Measurements from ENCODE around the gene CPLANE2. TPM values are rescaled to one million over a fixed set of nuclear protein-coding genes. Genes with fewer than 3 reads are reported as not detected.

Gene CPLANE2
- total RNA-seq, 4 donors from 2014 or later = 6.0 to 17.2 (median 10.4) TPM

GRCh38 chr1:16189921-16190621 is 46.9 kb downstream of the CPLANE2 start:
- WGBS, 2 donors = 44% methylated on average over 7 to 9 of the region's 9 CpGs
- H3K4me3 ChIP-seq (ENCODE audit: low read depth, poor library complexity, severe bottlenecking) = no peak overlapping the region
- TF ChIP-seq POLR2A (IDR thresholded peaks at IDR 0.05) = no peak
- TF ChIP-seq, protein P1, sequence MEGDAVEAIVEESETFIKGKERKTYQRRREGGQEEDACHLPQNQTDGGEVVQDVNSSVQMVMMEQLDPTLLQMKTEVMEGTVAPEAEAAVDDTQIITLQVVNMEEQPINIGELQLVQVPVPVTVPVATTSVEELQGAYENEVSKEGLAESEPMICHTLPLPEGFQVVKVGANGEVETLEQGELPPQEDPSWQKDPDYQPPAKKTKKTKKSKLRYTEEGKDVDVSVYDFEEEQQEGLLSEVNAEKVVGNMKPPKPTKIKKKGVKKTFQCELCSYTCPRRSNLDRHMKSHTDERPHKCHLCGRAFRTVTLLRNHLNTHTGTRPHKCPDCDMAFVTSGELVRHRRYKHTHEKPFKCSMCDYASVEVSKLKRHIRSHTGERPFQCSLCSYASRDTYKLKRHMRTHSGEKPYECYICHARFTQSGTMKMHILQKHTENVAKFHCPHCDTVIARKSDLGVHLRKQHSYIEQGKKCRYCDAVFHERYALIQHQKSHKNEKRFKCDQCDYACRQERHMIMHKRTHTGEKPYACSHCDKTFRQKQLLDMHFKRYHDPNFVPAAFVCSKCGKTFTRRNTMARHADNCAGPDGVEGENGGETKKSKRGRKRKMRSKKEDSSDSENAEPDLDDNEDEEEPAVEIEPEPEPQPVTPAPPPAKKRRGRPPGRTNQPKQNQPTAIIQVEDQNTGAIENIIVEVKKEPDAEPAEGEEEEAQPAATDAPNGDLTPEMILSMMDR (IDR thresholded peaks at IDR 0.05) = no peak
- intact Hi-C loops (cut with DNase I; ENCODE audit: low total_unique reads) = loop anchor here (5.0 kb wide), 1 partner anchor 113 kb away; no protein-coding TSS in a partner anchor
- DNase-seq (ENCODE audit: low spot score in 2 of 2) = no peak

DNA sequence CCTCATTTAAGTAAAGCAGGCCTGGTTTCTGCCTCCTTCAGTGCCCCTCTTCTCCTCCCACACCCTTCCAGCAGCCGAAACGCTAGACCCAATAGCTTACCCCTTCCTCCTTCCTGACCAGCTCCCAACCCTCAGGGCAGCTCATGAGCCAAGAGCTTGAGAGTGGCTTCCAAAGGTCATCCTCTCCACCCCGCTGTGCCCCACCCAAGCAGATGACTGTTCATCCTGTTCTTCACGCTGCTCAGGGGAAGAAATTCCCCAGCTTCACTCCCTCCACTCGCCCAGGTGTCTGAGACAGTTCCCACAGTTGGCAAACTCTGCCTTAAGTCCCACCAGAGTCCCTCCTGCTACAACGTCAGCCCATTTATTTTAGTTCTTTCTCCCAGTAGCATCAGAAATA is 48.0 kb downstream of the CPLANE2 start:
- WGBS, 2 donors = 14 to 15% methylated on average over 6 of the region's 6 CpGs
- DNase-seq (ENCODE audit: low spot score in 2 of 2) = no peak
- TF ChIP-seq, protein P1 (IDR thresholded peaks at IDR 0.05) = no peak
- TF ChIP-seq POLR2A (IDR thresholded peaks at IDR 0.05) = no peak
- intact Hi-C loops (cut with DNase I; ENCODE audit: low total_unique reads) = loop anchor here (5.0 kb wide), 1 partner anchor 112 kb away; no protein-coding TSS in a partner anchor
- H3K4me3 ChIP-seq (ENCODE audit: low read depth, poor library complexity, severe bottlenecking) = no peak overlapping the region

DNA sequence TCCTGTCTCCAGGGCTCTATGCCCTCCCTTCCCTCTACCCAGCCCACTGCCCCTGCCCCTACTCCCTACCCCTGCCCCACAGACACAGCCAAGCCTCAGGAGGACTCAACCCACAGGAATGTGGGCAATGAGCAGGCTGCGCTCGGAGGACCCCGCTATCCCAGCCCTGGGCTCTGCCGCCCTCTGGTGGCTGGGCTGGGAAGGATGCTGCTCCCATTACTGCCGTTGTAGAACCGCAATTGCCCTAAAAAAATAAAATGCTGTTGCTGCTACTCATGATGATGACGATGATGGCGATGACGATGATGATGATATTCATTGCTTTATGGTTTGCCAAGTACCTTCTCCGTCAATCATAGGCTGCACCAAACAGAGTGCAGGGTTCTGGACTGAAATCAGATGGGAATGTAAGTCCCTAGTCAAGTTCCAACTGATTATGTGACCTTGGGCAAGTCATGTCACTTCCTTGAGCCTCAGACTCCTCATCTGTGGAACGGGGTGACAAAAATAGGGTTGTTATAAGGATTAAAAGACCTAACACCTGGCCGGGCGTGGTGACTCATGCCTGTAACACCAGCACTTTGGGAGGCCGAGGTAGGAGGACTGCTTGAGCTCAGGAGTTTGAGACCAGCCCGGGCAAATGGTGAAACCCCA is 49.1 kb downstream of the CPLANE2 start:
- WGBS, 2 donors = 20% methylated on average over 15 of the region's 15 CpGs
- intact Hi-C loops (cut with DNase I; ENCODE audit: low total_unique reads) = loop anchor here (5.0 kb wide), 1 partner anchor 111 kb away; no protein-coding TSS in a partner anchor
- H3K4me3 ChIP-seq (ENCODE audit: low read depth, poor library complexity, severe bottlenecking) = no peak overlapping the region
- TF ChIP-seq, protein P1 (IDR thresholded peaks at IDR 0.05) = peak in 1 of 3 donors; percentile 91
- TF ChIP-seq POLR2A (IDR thresholded peaks at IDR 0.05) = no peak
- DNase-seq (ENCODE audit: low spot score in 2 of 2) = peak in 1 of 2 donors; percentile 95

- WGBS, 2 donors = 72 to 80% methylated on average over 9 of the region's 9 CpGs
- TF ChIP-seq, protein P1 (IDR thresholded peaks at IDR 0.05) = no peak
- no peak for TF ChIP-seq POLR2A (IDR thresholded peaks at IDR 0.05)
- DNase-seq (ENCODE audit: low spot score in 2 of 2) = no peak
- intact Hi-C loops (cut with DNase I; ENCODE audit: low total_unique reads) = loop anchor here (5.0 kb wide), 1 partner anchor 109 kb away; no protein-coding TSS in a partner anchor
- H3K4me3 ChIP-seq (ENCODE audit: low read depth, poor library complexity, severe bottlenecking) = no peak overlapping the region
Observed at GRCh38 chr1:16186655-16187235, 50.2 kb downstream of the CPLANE2 start.

DNA sequence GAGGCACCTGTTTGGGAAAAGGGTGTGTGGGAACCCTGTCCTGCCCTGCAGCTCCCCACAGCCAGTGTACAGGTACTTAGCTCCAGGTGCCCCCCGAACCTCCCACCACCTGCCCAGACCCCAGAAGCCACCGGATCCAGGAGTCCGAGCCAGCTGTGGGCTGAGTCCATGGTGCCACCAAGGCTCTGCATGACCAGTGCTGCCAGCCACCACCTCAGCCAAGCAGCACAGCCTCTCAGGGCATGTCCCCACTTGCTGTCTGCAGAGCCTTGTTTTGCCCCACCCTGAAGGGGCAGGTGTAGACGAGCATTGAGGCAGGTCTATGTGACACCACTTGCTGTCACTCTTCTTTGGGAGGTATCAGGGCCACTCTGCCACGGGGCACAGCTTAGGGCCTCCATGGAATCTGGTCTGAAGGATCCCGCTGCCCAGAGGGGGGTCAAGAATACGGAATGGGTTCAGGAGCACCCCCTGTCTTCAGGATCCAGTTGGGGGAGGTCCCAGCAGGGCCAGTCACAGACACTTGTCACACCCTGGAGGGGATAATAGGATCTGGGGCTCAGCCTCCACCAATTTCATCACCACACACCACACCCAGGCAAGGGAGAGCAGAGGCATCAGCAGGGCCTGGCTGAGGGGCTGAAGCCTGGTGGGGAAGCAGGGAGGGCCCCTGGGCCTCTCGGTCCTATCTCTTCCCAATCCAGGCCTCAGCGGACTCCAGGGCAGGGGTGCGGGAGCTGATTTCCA is 52.3 kb downstream of the CPLANE2 start:
- WGBS, 2 donors = 76 to 77% methylated on average over 7 of the region's 10 CpGs
- H3K4me3 ChIP-seq (ENCODE audit: low read depth, poor library complexity, severe bottlenecking) = no peak overlapping the region
- TF ChIP-seq, protein P1 (IDR thresholded peaks at IDR 0.05) = no peak
- no peak for TF ChIP-seq POLR2A (IDR thresholded peaks at IDR 0.05)
- intact Hi-C loops (cut with DNase I; ENCODE audit: low total_unique reads) = loop anchor here (5.0 kb wide), 1 partner anchor 107 kb away; no protein-coding TSS in a partner anchor
- DNase-seq (ENCODE audit: low spot score in 2 of 2) = peak in 1 of 2 donors; percentile 59
